SK-N-MC (cell line): ENCODE data around the gene UQCC2.

Experiments
- EZH2 ChIP-seq: fragments of 200-600 bp; sonication (generic); IDR thresholded peaks from one replicate; pipeline ENCODE4 v1.6.1; 2017; ENCODE audit warnings: antibody characterized with exemption
- POLR2AphosphoS5 ChIP-seq: IDR thresholded peaks from 2 replicates; pipeline ENCODE4 v1.6.1; 2012; ENCODE audit warnings: mild to moderate bottlenecking, low read depth, low read length, borderline replicate concordance

- TF ChIP-seq POLR2AphosphoS5 (no peak), EZH2 (no peak)
Observed at GRCh38 chr6:33716890-33717632, 5.6 kb upstream of the UQCC2 start.
